Mucosa of descending colon (tissue), 3 donors: ENCODE data around the gene GRB7. TPM values are rescaled to one million over a fixed set of nuclear protein-coding genes. Genes with fewer than 3 reads are reported as not detected.
"Not testable (repeated sequence)": the region's sequence is repeated elsewhere in the genome, so short reads cannot be mapped to it uniquely, and the experiment has no call there.

Experiments used
- ATAC-seq: fragments of 200-7000 bp; cut with Tn5 transposase; one replicate; pipeline ENCODE4 v1.9.1; 2020; ENCODE audit warnings: mild to moderate bottlenecking, moderate library complexity
- DNase-seq, 3 donors: peaks; one replicate each; pipeline ENCODE4 v3.0.0-alpha.2; 2020
- H3K36me3 ChIP-seq: fragments of 200-600 bp; one replicate; pipeline ENCODE4 v1.8.0; 2021; ENCODE audit warnings: low read depth, mild to moderate bottlenecking
- H3K4me1 ChIP-seq: fragments of 200-600 bp; one replicate; pipeline ENCODE4 v1.8.0; 2021; ENCODE audit warnings: low read depth, mild to moderate bottlenecking
- H3K4me3 ChIP-seq: fragments of 200-600 bp; one replicate; pipeline ENCODE4 v1.8.0; 2021; ENCODE audit warnings: mild to moderate bottlenecking
- H3K9me3 ChIP-seq: fragments of 200-600 bp; one replicate; pipeline ENCODE4 v1.8.0; 2021; ENCODE audit warnings: mild to moderate bottlenecking
- CTCF ChIP-seq: fragments of 200-600 bp; IDR thresholded peaks from one replicate; pipeline ENCODE4 v1.8.0; 2022; ENCODE audit warnings: antibody characterized with exemption, mild to moderate bottlenecking
- intact Hi-C, 2 donors: fragments of 100-400 bp; cut with DNase I in 1 of 2; cut with micrococcal nuclease in 1 of 2; formaldehyde crosslinking; loops; one replicate each; pipeline versions ENCODE4 v1.11.0 to v1.11.1; 2022; cut with DNase I, micrococcal nuclease
- total RNA-seq, 3 donors: library from RNA; stranded (reverse); fragmentation: NEBNext Ultra II Directional in 2 of 3; extraction: Animal tissue kit (Norgen Biotek cat#: 25700) in 2 of 3; gene quantifications; one replicate each; pipeline versions ENCODE4 v1.2.1 to v1.2.4, GENCODE V29; 2021 to 2023
- donor health status: DM: no; HTN: no; CAD: no; lungs with moderate emphysema.
- donor health status: DM: no; HTN: no; CAD: no.
- donor health status: DM: no; HTN: yes; CAD: no.

The GRB7 gene
- total RNA-seq, 3 donors from 2014 or later = 13.6 to 49.0 (median 28.0) TPM

GRCh38 chr17:39717660-39718059 lies 20.1 kb upstream of the GRB7 start:
- ATAC-seq (no peak), DNase-seq (peak in 1 of 3 donors; percentile 14)
- H3K4me3 ChIP-seq = no peak overlapping the region
- TF ChIP-seq CTCF = no peak
- intact Hi-C loops = no loop called here
- H3K4me1 ChIP-seq = peaks cover 22% of the 10 kb centered on the region
- H3K36me3 ChIP-seq = no peaks in the 10 kb centered on the region
- H3K9me3 ChIP-seq = no peaks in the 10 kb centered on the region

- ATAC-seq (no peak), DNase-seq (peak in 2 of 3 donors; percentile 38 to 71)
- Histone ChIP-seq H3K4me1 (peaks cover 22% of the 10 kb centered on the region), H3K9me3 (no peaks in the 10 kb centered on the region), H3K36me3 (no peaks in the 10 kb centered on the region), H3K4me3 (no peak overlapping the region)
- TF ChIP-seq CTCF = no peak
- intact Hi-C loops = no loop called here
Measured at GRCh38 chr17:39719563-39720355, 18.0 kb upstream of the GRB7 start.

- H3K36me3 ChIP-seq = no peaks in the 10 kb centered on the region
- H3K4me3 ChIP-seq = no peak overlapping the region
- peaks cover 8% of the 10 kb centered on the region for H3K4me1 ChIP-seq
- ATAC-seq (no peak), DNase-seq (no peak)
- TF ChIP-seq CTCF = no peak
- H3K9me3 ChIP-seq = no peaks in the 10 kb centered on the region
- intact Hi-C loops = no loop called here
Measured at GRCh38 chr17:39722104-39722503, 15.6 kb upstream of the GRB7 start.

GRCh38 chr17:39722965-39723848 lies 14.5 kb upstream of the GRB7 start:
- intact Hi-C loops = no loop called here
- ATAC-seq = peak; percentile 77
- Histone ChIP-seq H3K4me3 (no peak overlapping the region), H3K4me1 (peaks cover 4% of the 10 kb centered on the region), H3K36me3 (no peaks in the 10 kb centered on the region), H3K9me3 (no peaks in the 10 kb centered on the region)
- DNase-seq = peak; percentile 64 to 80 (median 65)
- TF ChIP-seq CTCF = no peak

- Histone ChIP-seq H3K4me1 (peaks cover 5% of the 10 kb centered on the region), H3K36me3 (no peaks in the 10 kb centered on the region), H3K4me3 (no peak overlapping the region), H3K9me3 (no peaks in the 10 kb centered on the region)
- intact Hi-C loops = no loop called here
- ATAC-seq (no peak), DNase-seq (peak in 1 of 3 donors; percentile 46)
- TF ChIP-seq CTCF = no peak
Measured at GRCh38 chr17:39724731-39725130, 13.0 kb upstream of the GRB7 start.

- H3K36me3 ChIP-seq, H3K4me3 ChIP-seq, ATAC-seq, H3K4me1 ChIP-seq, H3K9me3 ChIP-seq, intact Hi-C loops, DNase-seq: not testable (repeated sequence)
Measured at GRCh38 chr17:39725923-39726322, 11.8 kb upstream of the GRB7 start.
